Fibroblast of lung (primary cell): ENCODE measurements around the gene ODR4.

Experiments
- CTCF ChIP-seq, 2 donors: IDR thresholded peaks in 1 of 2; conservative IDR thresholded peaks in 1 of 2; 1 replicate in 1 of 2; 2 replicates in 1 of 2; pipeline ENCODE4 v1.5.1; 2011 to 2012; ENCODE audit warnings: low read length in 2 of 2, control low read depth in 1 of 2, inconsistent platforms in 1 of 2, low read depth in 1 of 2, mild to moderate bottlenecking in 1 of 2
- EZH2 ChIP-seq: IDR thresholded peaks from 2 replicates; pipeline ENCODE4 v1.5.1; 2012; ENCODE audit warnings: low read length, control low read depth, mild to moderate bottlenecking; ENCODE audit errors: missing control alignments

GRCh38 chr1:186418503-186418902 lies 42.9 kb downstream of the ODR4 start:
- TF ChIP-seq CTCF (conservative IDR thresholded peaks at IDR 0.05 in 1 of 2, IDR thresholded peaks at IDR 0.05 in 1 of 2; ENCODE audit: low read depth in 1 of 2, low read length in 2 of 2): no peak
- no peak for TF ChIP-seq EZH2
